Measurements from ENCODE around the gene PSTK.

DNA sequence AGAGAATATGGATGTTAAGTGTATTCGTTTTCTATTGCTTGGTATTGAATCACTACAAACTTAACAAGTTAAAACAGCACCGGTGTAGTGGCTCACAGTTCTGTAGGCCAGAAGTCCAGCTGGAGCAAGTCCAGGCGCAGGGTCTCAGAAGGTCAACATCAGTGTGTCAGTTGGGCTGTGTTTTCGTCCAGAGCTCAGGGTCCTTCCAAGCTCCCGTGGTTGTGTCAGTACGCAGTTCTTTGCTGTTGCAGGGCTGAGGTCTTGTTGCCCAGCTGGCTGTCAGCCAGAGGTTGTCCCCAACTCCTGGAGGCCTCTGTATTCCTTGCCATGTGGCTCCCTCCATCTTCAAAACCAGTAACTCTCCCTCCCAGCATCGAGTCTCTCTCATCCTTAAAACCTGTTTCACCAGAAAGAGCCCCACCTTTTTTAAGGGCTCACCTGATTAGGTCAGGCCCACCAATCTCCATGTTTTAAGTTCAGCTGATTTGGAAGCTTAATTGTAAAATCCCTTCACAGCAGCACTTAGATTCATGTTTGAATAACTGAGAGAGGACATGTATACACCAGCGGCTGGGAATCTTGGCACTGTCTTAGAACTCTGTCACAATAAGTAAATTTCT lies 55.4 kb downstream of the PSTK start:
- TF ChIP-seq, protein P1, sequence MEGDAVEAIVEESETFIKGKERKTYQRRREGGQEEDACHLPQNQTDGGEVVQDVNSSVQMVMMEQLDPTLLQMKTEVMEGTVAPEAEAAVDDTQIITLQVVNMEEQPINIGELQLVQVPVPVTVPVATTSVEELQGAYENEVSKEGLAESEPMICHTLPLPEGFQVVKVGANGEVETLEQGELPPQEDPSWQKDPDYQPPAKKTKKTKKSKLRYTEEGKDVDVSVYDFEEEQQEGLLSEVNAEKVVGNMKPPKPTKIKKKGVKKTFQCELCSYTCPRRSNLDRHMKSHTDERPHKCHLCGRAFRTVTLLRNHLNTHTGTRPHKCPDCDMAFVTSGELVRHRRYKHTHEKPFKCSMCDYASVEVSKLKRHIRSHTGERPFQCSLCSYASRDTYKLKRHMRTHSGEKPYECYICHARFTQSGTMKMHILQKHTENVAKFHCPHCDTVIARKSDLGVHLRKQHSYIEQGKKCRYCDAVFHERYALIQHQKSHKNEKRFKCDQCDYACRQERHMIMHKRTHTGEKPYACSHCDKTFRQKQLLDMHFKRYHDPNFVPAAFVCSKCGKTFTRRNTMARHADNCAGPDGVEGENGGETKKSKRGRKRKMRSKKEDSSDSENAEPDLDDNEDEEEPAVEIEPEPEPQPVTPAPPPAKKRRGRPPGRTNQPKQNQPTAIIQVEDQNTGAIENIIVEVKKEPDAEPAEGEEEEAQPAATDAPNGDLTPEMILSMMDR (IDR thresholded peaks at IDR 0.05; ENCODE audit: borderline replicate concordance, extremely low read depth, low read length, poor library complexity, severe bottlenecking) = no peak
- no peak for TF ChIP-seq EZH2 (IDR thresholded peaks at IDR 0.05; ENCODE audit: borderline replicate concordance, low read depth, low read length, severe bottlenecking)
